H9 (cell line): ENCODE results near the gene BEND5. TPM values are rescaled to one million over a fixed set of nuclear protein-coding genes. Genes with fewer than 3 reads are reported as not detected.

Experiments
- DNase-seq: peaks from one replicate; pipeline ENCODE4 v3.0.0-alpha.2; 2017
- H2AFZ ChIP-seq: one replicate; pipeline ENCODE4 v1.6.1; 2013; ENCODE audit warnings: mild to moderate bottlenecking, low read length, control low read depth, moderate library complexity
- H2AK5ac ChIP-seq: 2 replicates; pipeline ENCODE4 v1.6.1; 2013; ENCODE audit warnings: low read length, control low read depth, mixed read lengths; ENCODE audit not compliant: insufficient read length
- H2BK120ac ChIP-seq: one replicate; pipeline ENCODE4 v1.6.1; 2013; ENCODE audit warnings: low read depth, mild to moderate bottlenecking, low read length, control low read depth, inconsistent platforms; ENCODE audit not compliant: poor library complexity, severe bottlenecking
- H2BK12ac ChIP-seq: 2 replicates; pipeline ENCODE4 v1.6.1; 2013; ENCODE audit warnings: low read length, control low read depth, mixed read lengths, low read depth; ENCODE audit not compliant: insufficient read length
- H2BK15ac ChIP-seq: 2 replicates; pipeline ENCODE4 v1.6.1; 2013; ENCODE audit warnings: low read depth, low read length, control low read depth
- H2BK20ac ChIP-seq: one replicate; pipeline ENCODE4 v1.6.1; 2013; ENCODE audit warnings: low read depth, mild to moderate bottlenecking, low read length, control low read depth, inconsistent platforms; ENCODE audit not compliant: poor library complexity, severe bottlenecking
- H2BK5ac ChIP-seq: 2 replicates; pipeline ENCODE4 v1.6.1; 2013; ENCODE audit warnings: low read length, control low read depth, mixed read lengths; ENCODE audit not compliant: insufficient read length
- H3K14ac ChIP-seq: 2 replicates; pipeline ENCODE4 v1.6.1; 2013; ENCODE audit warnings: low read length, control low read depth; ENCODE audit not compliant: insufficient read depth
- H3K18ac ChIP-seq: 2 replicates; pipeline ENCODE4 v1.6.1; 2013; ENCODE audit warnings: low read depth, mild to moderate bottlenecking, mixed read lengths, low read length, control low read depth; ENCODE audit not compliant: insufficient read length
- H3K23ac ChIP-seq: 2 replicates; pipeline ENCODE4 v1.6.1; 2013; ENCODE audit warnings: low read length, control low read depth, mixed read lengths, low read depth; ENCODE audit not compliant: insufficient read length
- H3K23me2 ChIP-seq: 2 replicates; pipeline ENCODE4 v1.6.1; 2013; ENCODE audit warnings: low read depth, mild to moderate bottlenecking, mixed read lengths, low read length, control low read depth; ENCODE audit not compliant: insufficient read length, poor library complexity, severe bottlenecking
- H3K27ac ChIP-seq: 2 replicates; pipeline ENCODE4 v1.5.1; 2013; ENCODE audit warnings: low read length, control low read depth, mixed read lengths, low read depth; ENCODE audit not compliant: insufficient read length
- H3K27me3 ChIP-seq: 2 replicates; pipeline ENCODE4 v1.6.1; 2013; ENCODE audit warnings: low read length, control low read depth, inconsistent platforms; ENCODE audit not compliant: insufficient read depth
- H3K4ac ChIP-seq: 2 replicates; pipeline ENCODE4 v1.6.1; 2013; ENCODE audit warnings: low read depth, mild to moderate bottlenecking, control low read depth, inconsistent platforms, low read length, moderate library complexity
- H3K4me1 ChIP-seq: 2 replicates; pipeline ENCODE4 v1.6.1; 2013; ENCODE audit warnings: low read length, control low read depth, inconsistent platforms; ENCODE audit not compliant: insufficient read depth
- H3K4me2 ChIP-seq: 2 replicates; pipeline ENCODE4 v1.6.1; 2013; ENCODE audit warnings: low read length, control low read depth, mixed read lengths; ENCODE audit not compliant: insufficient read length, insufficient read depth
- H3K56ac ChIP-seq: 2 replicates; pipeline ENCODE4 v1.6.1; 2013; ENCODE audit warnings: low read depth, mild to moderate bottlenecking, mixed read lengths, low read length, control low read depth; ENCODE audit not compliant: insufficient read length
- H3K79me1 ChIP-seq: 2 replicates; pipeline ENCODE4 v1.6.1; 2013; ENCODE audit warnings: low read depth, mild to moderate bottlenecking, moderate library complexity, low read length, control low read depth, inconsistent platforms; ENCODE audit not compliant: insufficient read depth, poor library complexity, severe bottlenecking
- H3K79me2 ChIP-seq: 2 replicates; pipeline ENCODE4 v1.6.1; 2013; ENCODE audit warnings: low read length, control low read depth, inconsistent platforms; ENCODE audit not compliant: insufficient read depth
- H3K9ac ChIP-seq: 2 replicates; pipeline ENCODE4 v1.6.1; 2013; ENCODE audit warnings: low read length, control low read depth, mixed read lengths; ENCODE audit not compliant: insufficient read length; ENCODE audit errors: extremely low read depth
- H3K9me3 ChIP-seq: one replicate; pipeline ENCODE4 v1.6.1; 2013; ENCODE audit warnings: low read depth, low read length, inconsistent platforms; ENCODE audit not compliant: control insufficient read depth
- H3T11ph ChIP-seq: one replicate; pipeline ENCODE4 v1.6.1; 2013; ENCODE audit warnings: mild to moderate bottlenecking, low read length, control low read depth, inconsistent platforms
- H4K20me1 ChIP-seq: one replicate; pipeline ENCODE4 v1.6.1; 2013; ENCODE audit not compliant: control insufficient read depth, insufficient read length, insufficient read depth
- H4K5ac ChIP-seq: 2 replicates; pipeline ENCODE4 v1.6.1; 2013; ENCODE audit warnings: low read depth, mild to moderate bottlenecking, mixed read lengths, low read length, control low read depth; ENCODE audit not compliant: insufficient read length
- H4K8ac ChIP-seq: replicated peaks from 2 replicates; pipeline ENCODE4 v1.6.1; 2013; ENCODE audit warnings: low read length, control low read depth, mixed read lengths, low read depth; ENCODE audit not compliant: insufficient read length
- H4K91ac ChIP-seq: 2 replicates; pipeline ENCODE4 v1.6.1; 2013; ENCODE audit warnings: low read depth, mild to moderate bottlenecking, moderate library complexity, mixed read lengths, low read length, control low read depth; ENCODE audit not compliant: insufficient read length
- H3K27ac Mint-ChIP-seq, 3 experiments: 2 replicates in 2 of 3; 3 replicates in 1 of 3; pipeline ENCODE4 v1.8.0; 2020 to 2021; ENCODE audit warnings: mixed read lengths in 3 of 3, mild to moderate bottlenecking in 1 of 3, moderate library complexity in 1 of 3
- H3K27me3 Mint-ChIP-seq: 2 replicates; pipeline ENCODE4 v1.8.0; 2021; ENCODE audit warnings: low read depth, mild to moderate bottlenecking, moderate library complexity, mixed read lengths
- H3K36me3 Mint-ChIP-seq, 3 experiments: 2 replicates in 2 of 3; 3 replicates in 1 of 3; pipeline ENCODE4 v1.8.0; 2020 to 2021; ENCODE audit warnings: low read depth in 3 of 3, mixed read lengths in 3 of 3; ENCODE audit not compliant: insufficient read depth in 1 of 3
- H3K4me1 Mint-ChIP-seq, 2 experiments: 2 replicates each; pipeline ENCODE4 v1.8.0; 2020; ENCODE audit warnings: mixed read lengths in 2 of 2
- H3K4me3 Mint-ChIP-seq, 2 experiments: 2 replicates in 1 of 2; 3 replicates in 1 of 2; pipeline ENCODE4 v1.8.0; 2020 to 2021; ENCODE audit warnings: mild to moderate bottlenecking in 2 of 2, mixed read lengths in 2 of 2, moderate library complexity in 1 of 2
- H3K9me3 Mint-ChIP-seq, 2 experiments: 2 replicates in 1 of 2; 3 replicates in 1 of 2; pipeline ENCODE4 v1.8.0; 2020; ENCODE audit warnings: mild to moderate bottlenecking in 2 of 2, mixed read lengths in 2 of 2, moderate library complexity in 1 of 2
- CTCF ChIP-seq: fragments of 200-600 bp; sonication (generic); conservative IDR thresholded peaks from 3 replicates; pipeline ENCODE4 v1.8.0; 2021; ENCODE audit warnings: antibody characterized with exemption, mild to moderate bottlenecking
- WGBS: extraction: QIAGEN DNeasy Blood & Tissue Kit; methylation state at CpG from one replicate; pipeline ENCODE4 v1.1.7; 2013; ENCODE audit warnings: missing lambda C conversion rate, low lambda C conversion rate, mixed read lengths; ENCODE audit not compliant: insufficient read length; ENCODE audit errors: extremely low coverage; 5-methylcytosine and 5-hydroxymethylcytosine counted together
- total RNA-seq: library from RNA; stranded (reverse); gene quantifications from 2 replicates; pipeline ENCODE4 v1.2.1, GENCODE V29; 2021

BEND5 gene
- total RNA-seq, 1 experiment from 2014 or later: 4.8 TPM

GRCh38 chr1:48810740-48811139 is 34.0 kb upstream of the BEND5 start:
- Mint-ChIP-seq H3K9me3 (peaks cover 0 to 5% of the 10 kb centered on the region in 2 experiments; a peak in 1 of 5 replicates), H3K27me3 (peaks cover 2% of the 10 kb centered on the region), H3K4me3 (no peak overlapping the region), H3K36me3 (no peaks in the 10 kb centered on the region; a peak in 1 of 7 replicates), H3K27ac (no peak overlapping the region), H3K4me1 (peaks cover 17 to 20% of the 10 kb centered on the region in 2 experiments)
- H2BK120ac ChIP-seq: no peak overlapping the region
- no peaks in the 10 kb centered on the region for H3K79me2 ChIP-seq
- no peak overlapping the region for H3K4me2 ChIP-seq
- no CpG with 5 or more reads among the region's 4 CpGs for WGBS
- no peak overlapping the region for H2AFZ ChIP-seq
- peaks cover 3% of the 10 kb centered on the region; the same call in 1 of the 2 replicates for H3K4me1 ChIP-seq
- TF ChIP-seq CTCF: no peak
- H3K14ac ChIP-seq: no peak overlapping the region
- H3K23ac ChIP-seq: no peak overlapping the region
- H2BK12ac ChIP-seq: no peak overlapping the region
- no peak overlapping the region for H3K27ac ChIP-seq
- no peak overlapping the region for H4K8ac ChIP-seq
- no peak overlapping the region for H3K56ac ChIP-seq
- no peaks in the 10 kb centered on the region for H3K9me3 ChIP-seq
- no peak overlapping the region for H2BK5ac ChIP-seq
- no peak overlapping the region for H3K9ac ChIP-seq
- H3T11ph ChIP-seq: no peak overlapping the region
- no peak overlapping the region for H2AK5ac ChIP-seq
- H2BK20ac ChIP-seq: no peak overlapping the region
- H3K23me2 ChIP-seq: no peaks in the 10 kb centered on the region
- no peak overlapping the region for H4K91ac ChIP-seq
- H4K5ac ChIP-seq: no peak overlapping the region
- no peak for DNase-seq
- no peak overlapping the region for H2BK15ac ChIP-seq
- H3K18ac ChIP-seq: no peak overlapping the region
- H3K27me3 ChIP-seq: no peaks in the 10 kb centered on the region
- no peaks in the 10 kb centered on the region for H3K79me1 ChIP-seq
- no peaks in the 10 kb centered on the region for H4K20me1 ChIP-seq
- H3K4ac ChIP-seq: no peak overlapping the region
